Measurements from ENCODE around the gene LOX.

GRCh38 chr5:122073864-122074263, 4.2 kb downstream of the LOX start:
- no peak for TF ChIP-seq SIN3A (IDR thresholded peaks at IDR 0.05; ENCODE audit: borderline replicate concordance, insufficient read depth, low read length)
- TF ChIP-seq REST (IDR thresholded peaks at IDR 0.05; ENCODE audit: insufficient read depth in 1 of 2, low read depth in 2 of 2, low read length in 2 of 2) = no peak
- no peak for TF ChIP-seq TAF1 (IDR thresholded peaks at IDR 0.05; ENCODE audit: borderline replicate concordance, insufficient read depth, low read length)
- TF ChIP-seq POLR2AphosphoS5 (IDR thresholded peaks at IDR 0.05; ENCODE audit: low read depth, low read length) = no peak

All from PFSK-1 (cell line).